Sigmoid colon (tissue), 4 donors: ENCODE data around the gene RTF1.

Source experiments
- CTCF ChIP-seq, 4 experiments: fragments of 450-650 bp in 3 of 4; fragments of 200-600 bp in 1 of 4; IDR thresholded peaks; one replicate each; pipeline ENCODE4 v1.5.1; 2016 to 2019; ENCODE audit warnings: antibody characterized with exemption in 4 of 4, mild to moderate bottlenecking in 3 of 4, moderate library complexity in 2 of 4
- POLR2AphosphoS5 ChIP-seq, 4 donors: sonication (generic); formaldehyde crosslinking; IDR thresholded peaks; one replicate each; pipeline ENCODE4 v1.6.1; 2017; ENCODE audit warnings: antibody characterized with exemption in 4 of 4

- no peak for TF ChIP-seq POLR2AphosphoS5 (IDR thresholded peaks at IDR 0.05)
- no peak for TF ChIP-seq CTCF (IDR thresholded peaks at IDR 0.05)
These were observed 21.3 kb downstream of the RTF1 start for GRCh38 chr15:41438206-41438605.
